GM12891 (cell line): Measurements from ENCODE around the gene TSPAN18.

ENCODE experiments used
- POLR2A ChIP-seq: IDR thresholded peaks from 2 replicates; pipeline ENCODE4 v1.6.1; 2011; ENCODE audit warnings: low read depth, low read length, control low read depth
- POU2F2 ChIP-seq: IDR thresholded peaks from 2 replicates; pipeline ENCODE4 v1.6.1; 2011; ENCODE audit warnings: low read depth, mild to moderate bottlenecking, control low read depth, low read length, moderate library complexity
- TAF1 ChIP-seq: IDR thresholded peaks from 2 replicates; pipeline ENCODE4 v1.6.1; 2011; ENCODE audit warnings: low read depth, low read length, control low read depth

- TF ChIP-seq TAF1: no peak
- TF ChIP-seq POLR2A: no peak
- TF ChIP-seq POU2F2: no peak
Measured at GRCh38 chr11:44878711-44879110, 151.9 kb downstream of the TSPAN18 start.
